HG03039 (cell line): Measurements from ENCODE around the gene SMIM8.

ENCODE experiments used
- ATAC-seq: cut with Tn5 transposase; IDR thresholded peaks from one replicate; pipeline ENCODE4 v1.9.1; 2021; ENCODE audit warnings: mild to moderate bottlenecking, moderate library complexity; ENCODE audit not compliant: unreplicated experiment

The SMIM8 gene

DNA sequence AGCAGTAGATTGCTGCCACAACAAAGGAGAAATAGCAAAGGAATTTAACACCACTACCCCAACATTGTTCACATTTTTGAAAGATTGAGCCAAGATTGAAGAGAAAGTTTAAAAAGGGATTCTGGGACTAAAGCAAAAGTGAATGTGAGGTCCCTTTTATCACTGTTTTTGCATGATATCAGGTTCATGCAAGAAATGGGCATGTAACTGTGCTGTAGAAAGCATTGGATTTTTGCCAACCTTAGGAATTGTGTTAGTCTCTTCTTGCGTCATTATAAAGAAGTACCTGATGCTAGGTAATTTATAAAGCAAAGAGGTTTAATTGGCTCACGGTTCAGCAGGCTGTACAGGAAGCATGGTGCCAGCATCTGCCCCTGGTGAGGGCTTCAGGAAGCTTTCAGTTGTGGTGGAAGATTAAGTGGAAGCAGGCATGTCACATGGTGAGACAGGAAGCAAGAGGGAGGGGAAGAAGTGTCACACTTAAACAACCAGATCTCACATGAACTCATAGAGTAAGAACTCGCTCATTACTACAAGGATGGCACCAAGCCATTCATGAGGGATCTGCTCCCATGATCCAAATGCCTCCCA, 11.3 kb downstream of the SMIM8 start:
- ATAC-seq, result no peak

DNA sequence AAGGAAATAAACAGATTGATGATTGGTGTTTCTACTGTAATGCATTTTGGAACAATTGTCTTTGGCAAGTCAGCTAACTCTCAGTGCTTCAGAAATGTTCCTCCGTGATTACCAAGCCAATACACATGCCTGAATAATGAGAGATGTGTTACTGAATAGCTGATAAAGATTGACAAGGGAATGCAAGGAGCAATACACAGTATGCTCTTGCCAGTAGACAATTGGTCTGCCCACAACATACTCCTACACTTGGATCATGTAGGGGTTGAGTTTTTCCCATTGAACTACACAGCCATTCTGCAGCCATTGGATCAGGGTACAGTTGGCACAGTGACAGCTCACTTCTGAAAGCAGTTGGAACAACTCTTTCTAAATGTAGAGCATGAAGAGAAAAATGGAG, 12.3 kb downstream of the SMIM8 start:
- ATAC-seq, result no peak

GRCh38 chr6:87336367-87336766, 14.0 kb downstream of the SMIM8 start:
- ATAC-seq, result no peak

- ATAC-seq, result no peak
Observed at GRCh38 chr6:87340230-87340629, 17.8 kb downstream of the SMIM8 start.

DNA sequence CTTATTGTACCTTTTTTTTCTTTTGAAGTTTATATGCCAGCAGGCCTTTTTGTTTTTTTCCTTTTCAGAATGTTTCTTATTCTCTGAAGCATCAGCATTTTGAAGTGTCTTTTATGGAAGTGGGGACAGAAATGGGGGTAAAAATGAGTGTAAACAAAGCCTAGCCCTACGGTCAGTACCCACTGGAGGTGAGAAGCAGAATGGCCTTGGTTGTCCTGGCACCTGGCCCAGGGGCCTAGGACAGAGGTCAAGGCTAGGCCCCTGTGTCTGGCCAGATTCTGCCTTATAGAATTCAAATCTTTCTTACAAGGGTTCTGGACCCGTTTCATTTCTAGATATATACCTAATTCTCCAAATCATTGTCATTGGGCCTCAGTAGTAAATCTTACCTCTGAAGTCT, 18.8 kb downstream of the SMIM8 start:
- ATAC-seq, result no peak

GRCh38 chr6:87341899-87342298, 19.5 kb downstream of the SMIM8 start:
- ATAC-seq, result peak; percentile 78

- ATAC-seq, result no peak
Observed at GRCh38 chr6:87342829-87343228, 20.4 kb downstream of the SMIM8 start.

DNA sequence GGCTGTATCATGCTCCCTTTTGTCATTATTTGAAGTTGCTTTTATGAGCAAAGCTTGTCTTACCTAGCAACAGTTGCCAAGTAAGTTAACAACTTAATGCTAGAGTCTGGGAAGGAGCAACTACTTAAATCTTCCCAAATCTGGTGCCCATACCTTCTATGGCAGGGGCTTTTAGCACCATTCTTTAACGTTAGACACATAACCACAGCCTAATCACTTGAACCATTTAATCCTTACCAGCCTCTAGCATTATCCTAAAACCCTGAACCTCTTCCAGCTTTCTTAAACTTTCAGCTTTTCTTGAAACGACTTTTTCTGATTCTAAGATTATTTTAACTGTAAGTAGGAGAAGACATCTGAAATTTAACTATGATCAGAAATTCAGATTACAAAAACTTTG, 22.3 kb downstream of the SMIM8 start, which contains the start of gene C6orf163:
TSS of gene C6orf163 (plus strand) at position 83 of the 400 bp plus-strand sequence. CDS start at position 370, 287 bp downstream.
- no peak for ATAC-seq

GRCh38 chr6:87346700-87347099, 24.3 kb downstream of the SMIM8 start:
- ATAC-seq, result no peak

DNA sequence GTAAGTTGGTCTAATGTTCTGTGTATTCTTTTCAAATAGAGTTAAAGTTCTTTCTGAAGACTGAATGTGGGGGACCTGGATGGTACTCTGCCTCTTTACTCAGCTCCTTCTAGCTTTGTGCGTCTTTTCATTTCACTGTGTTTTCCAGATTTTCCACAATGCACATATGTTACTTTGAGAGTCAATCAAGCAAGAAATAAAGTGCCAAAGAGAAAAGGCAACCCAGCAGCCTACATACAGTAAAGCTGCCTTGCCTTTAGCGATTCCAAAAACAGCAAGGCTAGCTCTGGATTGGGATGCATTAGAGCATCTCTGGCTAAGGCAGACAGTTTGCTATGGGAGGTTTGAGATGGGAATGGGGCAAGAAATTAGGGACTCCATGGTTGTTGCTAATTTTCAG, 27.5 kb downstream of the SMIM8 start:
- no peak for ATAC-seq

DNA sequence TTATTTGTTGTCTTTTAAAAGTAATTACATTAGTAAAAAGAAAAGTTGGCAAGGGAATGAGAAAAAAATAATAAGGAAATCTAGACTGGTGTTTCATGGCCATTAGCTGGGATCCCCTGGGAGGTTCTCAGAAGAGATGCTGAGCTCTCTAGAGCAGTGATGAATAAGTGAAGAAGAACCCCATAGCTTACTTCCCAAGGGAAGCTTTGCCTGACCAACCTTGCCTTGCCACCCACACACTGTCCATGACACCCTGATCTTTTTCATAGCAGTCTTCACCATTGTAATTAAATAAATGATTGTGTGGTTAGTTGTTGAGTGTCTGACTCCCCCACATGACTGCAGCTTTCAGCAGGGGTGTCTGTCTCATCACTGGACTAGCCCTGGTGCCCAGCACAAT, 28.1 kb downstream of the SMIM8 start:
- no peak for ATAC-seq

DNA sequence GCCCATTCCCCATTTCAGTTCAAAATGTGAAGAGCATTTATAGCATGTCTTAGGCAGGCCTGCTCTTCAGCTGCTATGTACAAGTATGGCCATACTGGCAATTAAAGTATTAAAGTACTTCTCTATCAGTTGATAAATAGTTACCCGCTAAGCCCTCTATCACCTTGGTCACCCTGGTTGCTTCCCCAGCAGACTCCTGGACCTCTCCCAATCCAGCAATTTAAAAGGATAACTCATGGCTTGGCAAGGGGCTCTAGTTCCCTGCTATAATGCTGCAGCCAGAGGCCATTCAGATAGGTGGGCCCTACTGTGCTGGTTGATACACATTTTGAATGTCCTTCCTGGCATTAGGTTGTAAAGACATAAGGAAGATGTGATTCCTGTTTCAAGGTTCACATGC, 29.2 kb downstream of the SMIM8 start:
- ATAC-seq, result no peak

GRCh38 chr6:87356181-87356580, 33.8 kb downstream of the SMIM8 start:
- ATAC-seq, result no peak

DNA sequence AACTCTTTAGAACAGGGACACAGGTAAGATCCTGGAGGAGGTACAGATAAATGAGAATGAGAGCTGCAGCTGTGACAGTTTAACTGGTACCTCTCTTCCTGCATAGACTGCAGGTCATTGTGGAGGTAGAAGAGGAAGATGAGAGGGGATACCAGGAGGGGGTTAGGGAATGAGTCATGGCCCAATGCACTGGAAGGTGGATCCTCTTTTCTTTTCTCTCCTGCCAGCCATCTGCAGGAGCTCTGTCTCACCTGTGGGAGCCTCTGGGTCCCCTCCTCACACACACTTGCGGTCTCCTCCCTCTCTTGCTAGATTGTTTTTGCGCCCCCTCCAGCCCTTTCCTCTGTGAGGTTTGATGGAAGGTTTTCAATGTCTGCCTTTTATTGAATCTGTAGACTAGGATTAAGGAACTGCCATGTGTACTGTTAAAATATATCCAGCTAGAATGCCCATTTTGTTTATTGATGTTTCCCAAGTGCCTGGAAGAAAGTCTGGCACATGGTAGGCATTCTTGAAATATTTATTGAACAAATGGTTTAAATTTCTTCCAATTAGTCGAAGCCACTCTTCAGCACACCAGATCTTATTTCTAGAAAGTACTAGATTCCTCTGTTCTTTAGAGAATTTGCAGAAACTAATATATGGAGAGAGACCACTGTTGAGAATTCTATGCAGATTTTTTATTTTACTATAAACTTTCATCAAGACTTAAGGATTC, 35.2 kb downstream of the SMIM8 start:
- no peak for ATAC-seq

- ATAC-seq, result no peak
Observed at GRCh38 chr6:87364602-87365252, 42.3 kb downstream of the SMIM8 start.

DNA sequence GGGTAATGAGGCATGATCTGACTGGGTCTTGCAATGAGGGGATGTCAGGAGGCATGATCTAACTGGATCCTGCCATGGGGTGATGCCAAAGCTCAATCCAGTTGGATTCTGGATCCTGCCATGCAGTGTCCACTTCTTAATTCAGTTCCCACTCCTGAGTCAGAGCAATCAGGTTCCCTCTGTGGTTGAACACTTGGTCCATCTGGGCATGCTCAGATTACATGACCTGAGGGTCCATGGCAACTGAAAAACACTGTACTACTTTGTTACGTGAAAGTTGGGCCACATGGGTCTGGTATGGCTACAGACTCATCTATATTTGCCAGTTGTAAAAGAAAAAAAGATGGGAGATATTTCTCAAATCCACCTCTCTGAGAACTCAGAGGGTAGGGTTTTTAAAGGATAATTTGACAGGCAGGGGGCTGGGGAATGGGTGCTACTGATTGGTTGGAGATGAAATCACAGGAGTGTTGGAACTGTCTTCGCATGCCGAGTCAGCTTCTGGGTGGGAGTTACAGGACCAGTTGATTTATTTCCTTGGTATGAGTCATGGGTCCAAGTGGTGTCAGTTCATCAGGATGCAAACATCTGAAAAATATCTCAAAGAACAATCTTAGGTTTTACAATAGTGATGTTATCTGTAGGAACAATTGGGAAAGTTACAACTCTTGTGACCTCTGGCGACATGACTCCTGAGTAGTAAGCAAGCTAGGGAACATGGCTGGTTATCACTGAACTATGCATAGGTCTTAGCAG, 43.9 kb downstream of the SMIM8 start:
- no peak for ATAC-seq

DNA sequence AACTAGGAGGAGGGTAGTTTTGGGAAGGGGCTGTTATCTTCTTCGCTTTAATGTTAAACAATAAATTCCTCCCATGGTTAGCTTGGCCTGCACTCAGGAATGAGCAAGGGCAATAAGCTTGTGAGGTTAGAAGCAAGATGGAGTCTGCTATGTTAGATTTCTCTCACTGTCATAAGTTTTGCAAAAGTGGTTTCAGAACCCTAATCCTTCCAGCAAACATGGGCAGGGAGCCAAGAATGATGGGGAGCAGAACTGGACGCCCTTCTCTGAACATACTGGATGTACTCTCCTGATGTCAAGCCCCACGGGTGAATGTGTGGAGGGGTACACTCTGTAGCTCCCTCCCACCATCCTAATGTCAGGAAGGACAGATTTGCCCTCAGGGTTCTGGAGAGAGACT, 44.5 kb downstream of the SMIM8 start:
- no peak for ATAC-seq

GRCh38 chr6:87373377-87373776, 51.0 kb downstream of the SMIM8 start:
- ATAC-seq, result no peak

GRCh38 chr6:87375315-87375714, 52.9 kb downstream of the SMIM8 start:
- no peak for ATAC-seq

GRCh38 chr6:87376643-87377042, 54.3 kb downstream of the SMIM8 start:
- ATAC-seq, result no peak

DNA sequence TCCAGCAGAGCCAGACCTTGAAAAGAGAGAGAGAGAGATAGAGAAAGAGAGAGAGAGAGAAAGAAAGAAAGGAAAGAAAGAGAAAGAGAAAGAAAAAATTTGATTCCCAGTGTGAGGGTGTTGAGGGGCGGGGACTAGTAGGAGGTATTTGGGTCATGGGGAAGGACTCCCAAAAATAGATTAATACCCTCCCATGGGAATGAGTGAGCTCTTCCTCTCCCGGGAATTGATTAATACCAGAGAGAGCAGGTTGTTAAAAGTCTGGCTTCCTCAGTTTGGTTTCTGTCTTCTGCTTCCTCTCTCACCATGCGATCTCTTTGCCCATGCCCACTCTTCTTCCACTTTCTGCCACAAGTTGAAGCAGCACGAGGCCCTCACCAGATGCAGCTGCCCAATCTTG, 56.6 kb downstream of the SMIM8 start:
- ATAC-seq, result no peak

DNA sequence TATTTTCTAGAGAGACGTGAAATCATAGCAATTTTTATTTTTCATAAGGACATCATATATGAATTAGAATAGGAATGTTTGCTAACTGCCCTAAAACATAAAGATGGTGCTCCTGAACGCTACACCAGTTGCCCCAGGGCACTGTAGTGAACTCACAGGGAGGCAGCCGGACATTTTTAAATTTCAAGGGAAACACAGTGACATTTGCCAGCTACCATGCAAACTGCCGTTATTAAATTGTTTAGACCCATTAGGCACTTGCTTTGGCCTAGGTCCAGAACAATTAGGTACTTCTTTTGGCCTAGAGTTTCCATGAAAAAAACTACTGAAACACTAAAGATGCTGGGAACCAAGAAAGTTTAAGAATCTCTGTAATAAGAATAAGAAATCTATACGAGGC, 60.5 kb downstream of the SMIM8 start:
- ATAC-seq, result no peak
